SK-N-SH treated with all-trans-retinoic acid at 6 μM for 48 hours (cell line): ENCODE results near the gene LACRT.

Source experiments
- ATAC-seq: fragments of 200-7000 bp; cut with Tn5 transposase; 3 replicates; pipeline ENCODE4 v1.9.1; 2020; ENCODE audit warnings: mild to moderate bottlenecking, moderate library complexity
- BACH2 ChIP-seq: fragments of 250-450 bp; sonication (Bioruptor Pico); IDR thresholded peaks from 2 replicates; pipeline ENCODE4 v1.9.0; 2021; ENCODE audit warnings: mild to moderate bottlenecking, borderline replicate concordance
- CREB5 ChIP-seq: fragments of 250-450 bp; sonication (Bioruptor Pico); IDR thresholded peaks from 2 replicates; pipeline ENCODE4 v1.5.1; 2020; ENCODE audit warnings: low read depth, mild to moderate bottlenecking, moderate library complexity
- CSRNP3 ChIP-seq: fragments of 250-450 bp; sonication (Bioruptor Pico); IDR thresholded peaks from 2 replicates; pipeline ENCODE4 v1.5.1; 2021; ENCODE audit warnings: mild to moderate bottlenecking, moderate library complexity
- GLIS3 ChIP-seq: fragments of 250-450 bp; sonication (Bioruptor Pico); IDR thresholded peaks from 2 replicates; pipeline ENCODE4 v1.5.0; 2020; ENCODE audit warnings: mild to moderate bottlenecking, moderate library complexity
- ISL1 ChIP-seq: fragments of 250-450 bp; sonication (Bioruptor Pico); IDR thresholded peaks from 2 replicates; pipeline ENCODE4 v2.1.2; 2022; ENCODE audit warnings: mild to moderate bottlenecking, moderate library complexity
- OSR1 ChIP-seq: fragments of 250-450 bp; sonication (Bioruptor Pico); IDR thresholded peaks from 2 replicates; pipeline ENCODE4 v1.8.0; 2022; ENCODE audit warnings: moderate library complexity, mild to moderate bottlenecking, inconsistent platforms
- PATZ1 ChIP-seq: fragments of 250-450 bp; sonication (Bioruptor Pico); IDR thresholded peaks from 2 replicates; pipeline ENCODE4 v1.8.0; 2020; ENCODE audit warnings: mild to moderate bottlenecking, moderate library complexity, borderline replicate concordance
- POU6F1 ChIP-seq: fragments of 250-450 bp; sonication (Bioruptor Pico); IDR thresholded peaks from 2 replicates; pipeline ENCODE4 v1.8.0; 2021; ENCODE audit warnings: low read depth, mild to moderate bottlenecking, moderate library complexity, borderline replicate concordance
- RARB ChIP-seq: fragments of 250-450 bp; sonication (Bioruptor Pico); IDR thresholded peaks from 2 replicates; pipeline ENCODE4 v1.8.0; 2021; ENCODE audit warnings: mild to moderate bottlenecking, moderate library complexity
- SNAI2 ChIP-seq: fragments of 250-450 bp; sonication (Bioruptor Pico); IDR thresholded peaks from 2 replicates; pipeline ENCODE4 v1.5.0; 2020; ENCODE audit warnings: mild to moderate bottlenecking, moderate library complexity
- TSHZ2 ChIP-seq: fragments of 250-450 bp; sonication (Bioruptor Pico); IDR thresholded peaks from 2 replicates; pipeline ENCODE4 v1.5.0; 2020; ENCODE audit warnings: mild to moderate bottlenecking, moderate library complexity
- ZC3H10 ChIP-seq: fragments of 250-450 bp; sonication (Bioruptor Pico); IDR thresholded peaks from 2 replicates; pipeline ENCODE4 v1.5.1; 2021; ENCODE audit warnings: mild to moderate bottlenecking, moderate library complexity
- ZFP3 ChIP-seq: fragments of 250-450 bp; sonication (Bioruptor Pico); IDR thresholded peaks from 2 replicates; pipeline ENCODE4 v1.5.0; 2020; ENCODE audit warnings: mild to moderate bottlenecking, moderate library complexity
- ZFP30 ChIP-seq: fragments of 450-650 bp; formaldehyde crosslinking; IDR thresholded peaks from 2 replicates; pipeline ENCODE4 v1.5.0; 2022; ENCODE audit warnings: mild to moderate bottlenecking, moderate library complexity
- ZNF565 ChIP-seq: fragments of 450-650 bp; formaldehyde crosslinking; conservative IDR thresholded peaks from 2 replicates; pipeline ENCODE4 v1.5.0; 2020; ENCODE audit warnings: low read depth, mild to moderate bottlenecking, moderate library complexity
- ZNF70 ChIP-seq: fragments of 450-650 bp; formaldehyde crosslinking; IDR thresholded peaks from 2 replicates; pipeline ENCODE4 v1.5.0; 2020; ENCODE audit warnings: mild to moderate bottlenecking, moderate library complexity

LACRT gene

GRCh38 chr12:54628186-54628846, 6.4 kb downstream of the LACRT start:
- ATAC-seq, result no peak
- TF ChIP-seq ZFP3 (CRISPR knock-in tag) (no peak), GLIS3 (CRISPR knock-in tag) (no peak), CSRNP3 (CRISPR knock-in tag) (no peak), TSHZ2 (CRISPR knock-in tag) (no peak)

- ATAC-seq, result no peak
- TF ChIP-seq GLIS3 (CRISPR knock-in tag) (no peak), POU6F1 (CRISPR knock-in tag) (no peak), ZNF70 (CRISPR knock-in tag) (no peak), CSRNP3 (CRISPR knock-in tag) (no peak), ZFP3 (CRISPR knock-in tag) (no peak), ZFP30 (CRISPR knock-in tag) (no peak), SNAI2 (CRISPR knock-in tag) (no peak), ZNF565 (no peak), PATZ1 (CRISPR knock-in tag) (no peak), OSR1 (CRISPR knock-in tag) (no peak), ZC3H10 (CRISPR knock-in tag) (no peak)
Measured at GRCh38 chr12:54627304-54627703, 7.4 kb downstream of the LACRT start.

GRCh38 chr12:54625598-54625997, 9.1 kb downstream of the LACRT start:
- ATAC-seq, result no peak
- no peak for TF ChIP-seq ISL1 (CRISPR knock-in tag)
- TF ChIP-seq POU6F1 (CRISPR knock-in tag), result no peak
- no peak for TF ChIP-seq RARB
- TF ChIP-seq SNAI2 (CRISPR knock-in tag), result no peak
- no peak for TF ChIP-seq CREB5 (CRISPR knock-in tag)
- TF ChIP-seq BACH2 (CRISPR knock-in tag), result no peak
